HG02588 (cell line): ENCODE data around the gene DKC1.
"Not testable (repeated sequence)": the region's sequence is repeated elsewhere in the genome, so short reads cannot be mapped to it uniquely, and the experiment has no call there.

Experiments used
- ATAC-seq: cut with Tn5 transposase; IDR thresholded peaks from one replicate; pipeline ENCODE4 v1.9.1; 2021; ENCODE audit warnings: mild to moderate bottlenecking, moderate library complexity; ENCODE audit not compliant: unreplicated experiment

DKC1 gene

DNA sequence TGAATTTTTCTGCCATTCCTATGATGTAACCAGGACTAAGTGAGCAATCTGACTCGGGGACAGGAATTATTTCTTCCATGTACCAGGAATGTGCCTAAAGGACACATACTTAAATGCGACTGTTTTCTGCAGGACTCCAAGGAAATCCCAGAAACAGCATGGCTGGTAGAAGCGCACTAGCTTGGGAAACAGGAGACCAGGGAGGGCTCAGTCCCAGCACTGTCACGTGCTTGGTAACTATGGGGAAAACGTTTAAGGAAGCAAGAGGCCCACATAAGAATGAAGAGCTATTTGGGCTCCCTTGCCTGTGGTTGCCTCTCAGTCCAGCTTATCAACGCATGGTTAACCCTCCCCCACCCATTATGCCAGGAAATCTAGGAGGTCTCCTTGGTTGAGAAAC, 23.1 kb downstream of the DKC1 start:
- ATAC-seq: no peak

DNA sequence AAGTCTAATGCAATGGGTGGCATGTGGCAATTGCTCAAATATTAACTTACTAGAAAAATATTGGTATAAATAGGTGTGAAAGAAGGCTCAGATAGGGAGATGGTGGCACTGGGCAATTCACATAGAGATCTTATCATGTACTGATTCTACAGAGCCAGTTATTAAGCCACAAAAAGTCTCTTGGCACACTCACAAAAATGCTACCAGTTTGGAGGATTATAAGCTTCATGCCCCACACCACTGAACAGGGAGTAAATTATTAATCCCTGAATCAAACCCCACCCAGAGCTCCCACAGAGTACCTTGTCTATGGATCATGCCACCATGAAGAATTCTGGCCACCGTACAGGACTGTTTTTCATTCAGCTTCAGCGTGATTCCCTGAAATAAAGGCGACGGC, 28.8 kb downstream of the DKC1 start:
- no peak for ATAC-seq

GRCh38 chrX:154791939-154792338, 29.3 kb downstream of the DKC1 start:
- ATAC-seq: no peak

GRCh38 chrX:154793084-154793795, 30.6 kb downstream of the DKC1 start:
- no peak for ATAC-seq

DNA sequence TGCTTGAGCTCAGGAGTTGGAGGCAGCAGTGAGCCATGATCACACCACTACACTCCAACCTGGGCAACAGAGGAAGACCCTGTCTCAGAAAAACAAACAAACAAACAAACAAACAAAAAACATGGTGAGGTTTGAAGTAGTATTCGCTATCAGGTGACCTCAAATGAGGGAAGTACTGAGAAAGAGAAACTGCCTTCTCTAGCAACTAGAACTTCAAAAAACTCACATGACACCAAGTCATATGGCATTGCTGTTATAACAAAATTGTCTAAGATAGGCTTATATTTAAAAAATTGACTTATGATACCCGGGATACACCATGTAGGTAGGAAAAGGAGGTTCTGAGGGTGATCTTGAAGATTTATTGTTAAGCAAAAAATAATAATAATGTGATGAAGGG, 32.4 kb downstream of the DKC1 start:
- no peak for ATAC-seq

- ATAC-seq: no peak
Measured at GRCh38 chrX:154797006-154797405, 34.3 kb downstream of the DKC1 start.

GRCh38 chrX:154799556-154800348, 37.1 kb downstream of the DKC1 start:
- ATAC-seq: no peak

DNA sequence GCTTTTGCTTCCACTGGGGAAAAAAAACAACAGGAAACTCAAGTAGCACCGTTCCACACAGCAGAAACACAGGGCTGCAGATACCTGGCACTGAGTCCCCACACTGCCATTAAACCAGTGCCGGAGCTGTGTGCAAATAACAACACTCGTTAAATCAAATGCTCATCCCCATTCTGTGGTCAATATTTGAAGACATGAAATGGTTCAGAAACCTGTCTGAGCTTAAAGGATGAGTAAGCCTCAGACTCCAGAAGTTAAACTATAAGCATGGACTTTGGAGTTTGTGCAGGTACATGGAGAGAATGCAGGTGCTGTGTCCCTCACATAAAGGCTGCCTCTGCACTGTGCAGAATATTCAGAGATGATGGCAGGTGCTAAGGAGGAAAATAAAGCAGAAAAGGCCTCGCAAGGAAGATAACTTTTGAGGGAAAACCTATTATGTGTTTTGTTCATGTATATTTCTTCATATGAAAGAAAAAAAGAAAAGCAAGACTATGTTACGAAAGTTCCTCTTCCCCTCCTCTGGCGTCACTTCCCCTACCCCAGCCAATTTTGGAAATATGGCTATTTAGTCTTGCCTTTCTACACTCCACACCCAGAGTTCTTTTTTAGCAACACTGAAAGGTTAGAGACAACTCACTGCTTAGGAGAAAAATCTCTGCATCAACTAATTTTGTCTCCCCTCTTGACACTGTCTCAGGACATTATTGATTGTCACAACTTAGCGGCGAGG, 38.0 kb downstream of the DKC1 start:
- no peak for ATAC-seq

- no peak for ATAC-seq
Measured at GRCh38 chrX:154802947-154803346, 40.3 kb downstream of the DKC1 start.

DNA sequence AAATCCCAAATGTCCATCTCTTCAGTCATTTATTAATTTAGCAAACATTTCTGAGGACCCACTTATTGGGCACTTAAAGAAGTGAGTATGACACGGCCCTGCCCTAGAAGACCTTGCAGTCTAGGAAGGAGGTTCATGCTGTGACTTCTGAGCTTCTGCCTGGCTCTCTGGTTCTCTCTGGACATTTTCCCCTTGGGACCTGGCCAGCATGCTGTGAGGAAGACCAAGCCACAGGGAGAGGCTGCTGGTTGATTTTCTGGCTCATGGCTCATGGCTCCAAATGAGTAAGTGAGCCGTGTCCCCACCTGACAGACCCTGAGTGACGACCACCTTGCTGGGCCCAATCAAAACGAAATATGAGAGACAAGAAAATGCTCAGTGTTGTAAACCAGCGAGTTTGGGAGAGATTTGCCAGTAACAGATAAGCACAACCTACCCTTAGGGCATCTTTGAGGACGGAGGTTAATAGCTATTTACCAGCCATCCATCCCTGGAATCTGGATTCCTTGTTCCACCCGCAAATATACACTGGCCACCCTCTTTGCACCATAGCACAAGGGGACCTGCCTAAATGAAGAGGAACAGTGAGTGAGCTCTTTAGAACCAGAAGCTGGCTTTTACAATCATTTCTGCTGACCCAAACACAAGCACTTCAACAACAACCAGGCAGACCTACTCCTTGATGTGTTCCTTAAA, 41.7 kb downstream of the DKC1 start:
- ATAC-seq: no peak

- peak; percentile 96 for ATAC-seq
Measured at GRCh38 chrX:154804957-154805695, 42.5 kb downstream of the DKC1 start, which contains the start of gene MPP1. Gene MPP1, minus strand, starts transcription at chrX:154805485. Its CDS starts 112 bp downstream, at chrX:154805373.

- ATAC-seq: no peak
Measured at GRCh38 chrX:154805696-154806091, 43.0 kb downstream of the DKC1 start.

GRCh38 chrX:154806837-154807501, 44.3 kb downstream of the DKC1 start:
- ATAC-seq: no peak

GRCh38 chrX:154809939-154810665, 47.4 kb downstream of the DKC1 start:
- no peak for ATAC-seq

GRCh38 chrX:154812341-154813101, 49.9 kb downstream of the DKC1 start:
- ATAC-seq: no peak

GRCh38 chrX:154813801-154814200, 51.1 kb downstream of the DKC1 start:
- ATAC-seq: no peak

- ATAC-seq: no peak
Measured at GRCh38 chrX:154815274-154815818, 52.7 kb downstream of the DKC1 start.

DNA sequence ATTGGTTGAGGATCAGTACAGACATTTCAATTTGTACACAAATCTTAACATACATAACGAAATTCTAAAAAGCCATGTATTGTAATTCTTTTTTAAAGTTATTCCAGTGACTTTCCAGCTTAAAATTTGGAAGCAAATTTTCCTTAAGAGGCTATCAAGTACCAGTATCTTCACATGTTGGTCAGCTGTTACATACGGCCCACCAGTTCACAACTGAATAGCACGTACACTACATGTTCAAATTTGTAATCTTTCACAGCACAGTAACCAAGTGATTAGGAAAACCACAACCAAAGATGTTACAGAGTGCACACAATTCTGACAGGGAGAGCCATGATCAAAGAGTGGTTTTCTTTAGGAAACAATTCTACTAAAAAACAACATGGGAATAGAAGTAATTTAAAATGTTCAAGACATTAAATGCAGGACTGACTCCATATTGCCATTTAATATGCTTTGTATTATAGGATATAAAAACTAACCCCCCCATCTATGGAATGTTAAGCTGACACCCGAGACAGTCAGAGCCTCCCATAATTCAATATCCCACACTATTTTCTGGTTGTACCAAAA, 53.7 kb downstream of the DKC1 start:
- ATAC-seq: not testable (repeated sequence)
